C4-2B (cell line): ENCODE data around the gene PHLDA3.

Source experiments
- H3K27ac ChIP-seq: fragments of 450-650 bp; 2 replicates; pipeline ENCODE4 v1.5.1; 2017
- CTCF ChIP-seq: fragments of 450-650 bp; conservative IDR thresholded peaks from 2 replicates; pipeline ENCODE4 v1.5.1; 2017; ENCODE audit warnings: mild to moderate bottlenecking
- ZFX ChIP-seq: fragments of 450-650 bp; IDR thresholded peaks from 2 replicates; pipeline ENCODE4 v1.6.1; 2017

The PHLDA3 gene

GRCh38 chr1:201447903-201448871 lies 20.8 kb downstream of the PHLDA3 start:
- no peak overlapping the region for H3K27ac ChIP-seq
- TF ChIP-seq CTCF, result peak; percentile 96
- TF ChIP-seq ZFX, result no peak

GRCh38 chr1:201445310-201445709 lies 23.7 kb downstream of the PHLDA3 start:
- TF ChIP-seq CTCF (no peak), ZFX (no peak)
- H3K27ac ChIP-seq, result no peak overlapping the region

- no peak overlapping the region for H3K27ac ChIP-seq
- no peak for TF ChIP-seq CTCF
- TF ChIP-seq ZFX, result no peak
These were observed 24.2 kb downstream of the PHLDA3 start for GRCh38 chr1:201444792-201445191.

GRCh38 chr1:201443747-201444146 lies 25.2 kb downstream of the PHLDA3 start:
- TF ChIP-seq CTCF, result no peak
- TF ChIP-seq ZFX, result no peak
- H3K27ac ChIP-seq, result no peak overlapping the region

- H3K27ac ChIP-seq, result no peak overlapping the region
- TF ChIP-seq CTCF (no peak), ZFX (no peak)
These were observed 32.0 kb downstream of the PHLDA3 start for GRCh38 chr1:201436969-201437368.

GRCh38 chr1:201436393-201436792 lies 32.6 kb downstream of the PHLDA3 start:
- no peak overlapping the region for H3K27ac ChIP-seq
- TF ChIP-seq ZFX (no peak), CTCF (no peak)

- H3K27ac ChIP-seq, result no peak overlapping the region
- no peak for TF ChIP-seq CTCF
These were observed 34.7 kb downstream of the PHLDA3 start for GRCh38 chr1:201434266-201434665.
